HepG2 (cell line): ENCODE data around the gene ACSS3.

Experiments used
- ATF1 ChIP-seq: IDR thresholded peaks from 2 replicates; pipeline ENCODE4 v1.6.1; 2016; ENCODE audit warnings: mild to moderate bottlenecking, control low read depth
- CBX1 ChIP-seq: IDR thresholded peaks from one replicate; pipeline ENCODE4 v1.6.1; 2016; ENCODE audit warnings: antibody characterized with exemption, low read depth
- CENPBD1 ChIP-seq: sonication (generic); formaldehyde crosslinking; IDR thresholded peaks from 2 replicates; pipeline ENCODE4 v1.8.0; 2022; ENCODE audit warnings: missing genetic modification reagents, low read depth, mild to moderate bottlenecking, borderline replicate concordance
- CHD4 ChIP-seq: fragments of 200-600 bp; sonication (generic); IDR thresholded peaks from 2 replicates; pipeline ENCODE4 v1.7.0; 2017; ENCODE audit warnings: mild to moderate bottlenecking, low read length, borderline replicate concordance
- CTCF ChIP-seq: sonication (generic); formaldehyde crosslinking; IDR thresholded peaks from 2 replicates; pipeline ENCODE4 v1.5.0; 2020; ENCODE audit warnings: mild to moderate bottlenecking, missing genetic modification reagents, moderate library complexity
- NR2C2 ChIP-seq: sonication (generic); formaldehyde crosslinking; IDR thresholded peaks from 2 replicates; pipeline ENCODE4 v1.4.0; 2020; ENCODE audit warnings: missing genetic modification reagents, mild to moderate bottlenecking, moderate library complexity, borderline replicate concordance
- ZFP36 ChIP-seq: fragments of 150-350 bp; IDR thresholded peaks from 2 replicates; pipeline ENCODE4 v1.6.1; 2018; ENCODE audit warnings: borderline replicate concordance, low read length, low read depth; ENCODE audit not compliant: partially characterized antibody
- ZKSCAN8 ChIP-seq: IDR thresholded peaks from 2 replicates; pipeline ENCODE4 v1.6.1; 2016; ENCODE audit warnings: borderline replicate concordance, missing genetic modification reagents, missing compliant biosample characterization
- ZNF572 ChIP-seq: sonication (generic); formaldehyde crosslinking; IDR thresholded peaks from 2 replicates; pipeline ENCODE4 v1.5.1; 2020; ENCODE audit warnings: mild to moderate bottlenecking, missing genetic modification reagents
- ZNF788 ChIP-seq: sonication (generic); formaldehyde crosslinking; IDR thresholded peaks from 2 replicates; pipeline ENCODE4 v1.5.0; 2020; ENCODE audit warnings: mild to moderate bottlenecking, missing genetic modification reagents, borderline replicate concordance

GRCh38 chr12:81181691-81182090 lies 103.8 kb downstream of the ACSS3 start:
- TF ChIP-seq CTCF (CRISPR knock-in tag) (no peak), ZFP36 (no peak), NR2C2 (no peak), CBX1 (no peak), ZNF788 (CRISPR knock-in tag) (no peak), CHD4 (no peak), ZNF572 (CRISPR knock-in tag) (no peak), ATF1 (no peak), ZKSCAN8 (CRISPR knock-in tag) (no peak), CENPBD1 (CRISPR knock-in tag) (no peak)
